GM23338 (cell line): ENCODE results near the gene ZBTB34. TPM values are rescaled to one million over a fixed set of nuclear protein-coding genes. Genes with fewer than 3 reads are reported as not detected.
A peak's percentile ranks its signal among the peaks of the same experiment; 100 is the strongest.

Experiments used
- ATAC-seq: fragments of 200-7000 bp; cut with Tn5 transposase; 3 replicates; pipeline ENCODE4 v1.9.1; 2020
- DNase-seq: peaks from one replicate; pipeline ENCODE4 v3.0.0-alpha.2; 2015; ENCODE audit warnings: low spot score
- H2AFZ ChIP-seq: fragments of 200-600 bp; sonication (generic); 2 replicates; pipeline ENCODE4 v1.8.0; 2016; ENCODE audit warnings: antibody characterized with exemption, mild to moderate bottlenecking, moderate library complexity
- H3F3A ChIP-seq: fragments of 200-600 bp; sonication (generic); replicated peaks from 2 replicates; pipeline ENCODE4 v1.8.0; 2017; ENCODE audit warnings: antibody characterized with exemption, mixed run types, low read depth
- H3K27ac ChIP-seq: fragments of 200-600 bp; sonication (generic); 2 replicates; pipeline ENCODE4 v1.6.1; 2016; ENCODE audit warnings: low read depth
- H3K27me3 ChIP-seq: fragments of 200-600 bp; sonication (generic); 2 replicates; pipeline ENCODE4 v1.8.0; 2016; ENCODE audit warnings: mild to moderate bottlenecking, mixed run types, moderate library complexity; ENCODE audit not compliant: insufficient read depth
- H3K36me3 ChIP-seq: fragments of 200-600 bp; sonication (generic); 2 replicates; pipeline ENCODE4 v1.8.0; 2016; ENCODE audit warnings: mild to moderate bottlenecking; ENCODE audit not compliant: insufficient read depth
- H3K4me1 ChIP-seq: fragments of 200-600 bp; sonication (generic); 2 replicates; pipeline ENCODE4 v1.8.0; 2016; ENCODE audit warnings: mild to moderate bottlenecking, moderate library complexity; ENCODE audit not compliant: insufficient read depth
- H3K4me2 ChIP-seq: fragments of 200-600 bp; sonication (generic); 2 replicates; pipeline ENCODE4 v1.7.1; 2017; ENCODE audit warnings: mixed run types
- H3K4me3 ChIP-seq: fragments of 200-600 bp; sonication (generic); 2 replicates; pipeline ENCODE4 v1.6.1; 2016; ENCODE audit warnings: mixed run types
- H3K79me2 ChIP-seq: fragments of 200-600 bp; sonication (generic); replicated peaks from 2 replicates; pipeline ENCODE4 v1.8.0; 2017; ENCODE audit warnings: mild to moderate bottlenecking; ENCODE audit not compliant: insufficient read depth
- H3K9me2 ChIP-seq: fragments of 200-600 bp; sonication (generic); 2 replicates; pipeline ENCODE4 v1.8.0; 2017; ENCODE audit not compliant: insufficient read depth
- H4K20me1 ChIP-seq: fragments of 200-600 bp; sonication (generic); replicated peaks from 2 replicates; pipeline ENCODE4 v1.8.0; 2017; ENCODE audit warnings: mild to moderate bottlenecking; ENCODE audit not compliant: insufficient read depth
- H3K27ac Mint-ChIP-seq: 2 replicates; pipeline ENCODE4 v1.8.0; 2020; ENCODE audit warnings: inconsistent platforms, mild to moderate bottlenecking, moderate library complexity, mixed read lengths
- H3K27me3 Mint-ChIP-seq: 3 replicates; pipeline ENCODE4 v1.8.0; 2022; ENCODE audit warnings: low read depth, mild to moderate bottlenecking, moderate library complexity, mixed read lengths, inconsistent platforms; ENCODE audit not compliant: insufficient read depth, poor library complexity
- H3K36me3 Mint-ChIP-seq: 3 replicates; pipeline ENCODE4 v1.8.0; 2021; ENCODE audit warnings: low read depth, mild to moderate bottlenecking, inconsistent platforms, moderate library complexity, mixed read lengths
- H3K4me1 Mint-ChIP-seq: 3 replicates; pipeline ENCODE4 v1.8.0; 2020; ENCODE audit warnings: mild to moderate bottlenecking, inconsistent platforms, mixed read lengths
- H3K4me3 Mint-ChIP-seq: 3 replicates; pipeline ENCODE4 v1.8.0; 2021; ENCODE audit warnings: moderate library complexity, mild to moderate bottlenecking, inconsistent platforms, mixed read lengths
- H3K9me3 Mint-ChIP-seq: 3 replicates; pipeline ENCODE4 v1.8.0; 2020; ENCODE audit warnings: moderate library complexity, mild to moderate bottlenecking, inconsistent platforms, mixed read lengths
- CREB1 ChIP-seq: fragments of 250-450 bp; sonication (Bioruptor Pico); IDR thresholded peaks from 2 replicates; pipeline ENCODE4 v1.5.0; 2020; ENCODE audit warnings: low read depth, mild to moderate bottlenecking, moderate library complexity
- ETS1 ChIP-seq: IDR thresholded peaks from 2 replicates; pipeline ENCODE4 v1.6.1; 2016; ENCODE audit warnings: antibody characterized with exemption
- EZH2 ChIP-seq: fragments of 200-600 bp; sonication (generic); IDR thresholded peaks from one replicate; pipeline ENCODE4 v1.8.0; 2017; ENCODE audit warnings: antibody characterized with exemption, mild to moderate bottlenecking, low read depth; ENCODE audit not compliant: unreplicated experiment
- EZH2phosphoT487 ChIP-seq: fragments of 200-600 bp; sonication (generic); IDR thresholded peaks from one replicate; pipeline ENCODE4 v1.8.1; 2018; ENCODE audit warnings: antibody characterized with exemption; ENCODE audit not compliant: unreplicated experiment
- JUNB ChIP-seq: IDR thresholded peaks from one replicate; pipeline ENCODE4 v1.6.1; 2016; ENCODE audit warnings: antibody characterized with exemption; ENCODE audit not compliant: unreplicated experiment
- NANOG ChIP-seq: IDR thresholded peaks from 2 replicates; pipeline ENCODE4 v1.6.1; 2016; ENCODE audit warnings: antibody characterized with exemption, borderline replicate concordance
- POLR2AphosphoS5 ChIP-seq: IDR thresholded peaks from 2 replicates; pipeline ENCODE4 v1.6.1; 2016; ENCODE audit warnings: antibody characterized with exemption, low read depth
- REST ChIP-seq: IDR thresholded peaks from one replicate; pipeline ENCODE4 v1.6.1; 2018; ENCODE audit warnings: antibody characterized with exemption; ENCODE audit not compliant: unreplicated experiment
- STAT1 ChIP-seq: IDR thresholded peaks from one replicate; pipeline ENCODE4 v1.6.1; 2016; ENCODE audit warnings: antibody characterized with exemption; ENCODE audit not compliant: unreplicated experiment
- ZNF114 ChIP-seq: fragments of 250-450 bp; sonication (Bioruptor Pico); IDR thresholded peaks from 2 replicates; pipeline ENCODE4 v1.5.0; 2020; ENCODE audit warnings: mild to moderate bottlenecking, moderate library complexity
- ZNF331 ChIP-seq: fragments of 250-450 bp; sonication (Bioruptor Pico); IDR thresholded peaks from 2 replicates; pipeline ENCODE4 v1.5.0; 2020; ENCODE audit warnings: low read depth, mild to moderate bottlenecking, moderate library complexity
- polyA plus RNA-seq: library from polyadenylated mRNA; unstranded; fragments of >200 nt; fragmentation: Nextera tagmentation; extraction: Ambion mirVana; gene quantifications from 2 replicates; pipeline ENCODE4 v1.2.1, GENCODE V29; 2016
- total RNA-seq: library from RNA; depleted of rRNA; stranded (reverse); fragments of >200 nt; shearing (Covaris generic); gene quantifications from 2 replicates; pipeline ENCODE4 v1.2.3, GENCODE V29; 2014
- TF ChIP-seq, protein P1 (sequence below), 2 experiments: fragments of 200-600 bp in 1 of 2; sonication (generic) in 1 of 2; conservative IDR thresholded peaks; 2 replicates each; pipeline versions ENCODE4 v1.5.1 to v1.6.1; 2016 to 2017; ENCODE audit warnings: antibody characterized with exemption in 2 of 2, low read depth in 2 of 2, mild to moderate bottlenecking in 2 of 2, moderate library complexity in 1 of 2
- TF ChIP-seq, protein P2 (sequence below): fragments of 250-450 bp; sonication (Bioruptor Pico); IDR thresholded peaks from 2 replicates; pipeline ENCODE4 v1.5.0; 2020; ENCODE audit warnings: mild to moderate bottlenecking, moderate library complexity

ZBTB34 gene
- total and polyA plus RNA-seq, 2 experiments from 2014 or later = 6.4 to 21.9 TPM

- no peaks in the 10 kb centered on the region; the same call in 2 of the 3 replicates for H3K36me3 Mint-ChIP-seq
- ATAC-seq = peak; percentile 27
- peak; percentile 44 for DNase-seq
- H3K9me3 Mint-ChIP-seq = no peaks in the 10 kb centered on the region
- Histone ChIP-seq H3K4me1 (peaks cover 1% of the 10 kb centered on the region), H3K27me3 (no peaks in the 10 kb centered on the region), H3K36me3 (no peaks in the 10 kb centered on the region), H3K4me2 (no peak overlapping the region), H4K20me1 (peaks cover 2% of the 10 kb centered on the region; the same call in 1 of the 2 replicates), H3K9me2 (no peaks in the 10 kb centered on the region), H3K4me3 (no peak overlapping the region), H2AFZ (no peak overlapping the region; the same call in 1 of the 2 replicates), H3K27ac (no peak overlapping the region), H3F3A (no peaks in the 10 kb centered on the region), H3K79me2 (peaks cover 5% of the 10 kb centered on the region)
- TF ChIP-seq JUNB (no peak), STAT1 (no peak), NANOG (no peak), ZNF114 (CRISPR knock-in tag) (no peak), CREB1 (CRISPR knock-in tag) (no peak), ZNF331 (CRISPR knock-in tag) (no peak), ETS1 (no peak), EZH2 (no peak), POLR2AphosphoS5 (no peak), EZH2phosphoT487 (no peak), REST (no peak)
- TF ChIP-seq, protein P1, sequence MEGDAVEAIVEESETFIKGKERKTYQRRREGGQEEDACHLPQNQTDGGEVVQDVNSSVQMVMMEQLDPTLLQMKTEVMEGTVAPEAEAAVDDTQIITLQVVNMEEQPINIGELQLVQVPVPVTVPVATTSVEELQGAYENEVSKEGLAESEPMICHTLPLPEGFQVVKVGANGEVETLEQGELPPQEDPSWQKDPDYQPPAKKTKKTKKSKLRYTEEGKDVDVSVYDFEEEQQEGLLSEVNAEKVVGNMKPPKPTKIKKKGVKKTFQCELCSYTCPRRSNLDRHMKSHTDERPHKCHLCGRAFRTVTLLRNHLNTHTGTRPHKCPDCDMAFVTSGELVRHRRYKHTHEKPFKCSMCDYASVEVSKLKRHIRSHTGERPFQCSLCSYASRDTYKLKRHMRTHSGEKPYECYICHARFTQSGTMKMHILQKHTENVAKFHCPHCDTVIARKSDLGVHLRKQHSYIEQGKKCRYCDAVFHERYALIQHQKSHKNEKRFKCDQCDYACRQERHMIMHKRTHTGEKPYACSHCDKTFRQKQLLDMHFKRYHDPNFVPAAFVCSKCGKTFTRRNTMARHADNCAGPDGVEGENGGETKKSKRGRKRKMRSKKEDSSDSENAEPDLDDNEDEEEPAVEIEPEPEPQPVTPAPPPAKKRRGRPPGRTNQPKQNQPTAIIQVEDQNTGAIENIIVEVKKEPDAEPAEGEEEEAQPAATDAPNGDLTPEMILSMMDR (conservative IDR thresholded peaks at IDR 0.05; ENCODE audit: low read depth in 2 of 2) = no peak
- TF ChIP-seq, protein P2, sequence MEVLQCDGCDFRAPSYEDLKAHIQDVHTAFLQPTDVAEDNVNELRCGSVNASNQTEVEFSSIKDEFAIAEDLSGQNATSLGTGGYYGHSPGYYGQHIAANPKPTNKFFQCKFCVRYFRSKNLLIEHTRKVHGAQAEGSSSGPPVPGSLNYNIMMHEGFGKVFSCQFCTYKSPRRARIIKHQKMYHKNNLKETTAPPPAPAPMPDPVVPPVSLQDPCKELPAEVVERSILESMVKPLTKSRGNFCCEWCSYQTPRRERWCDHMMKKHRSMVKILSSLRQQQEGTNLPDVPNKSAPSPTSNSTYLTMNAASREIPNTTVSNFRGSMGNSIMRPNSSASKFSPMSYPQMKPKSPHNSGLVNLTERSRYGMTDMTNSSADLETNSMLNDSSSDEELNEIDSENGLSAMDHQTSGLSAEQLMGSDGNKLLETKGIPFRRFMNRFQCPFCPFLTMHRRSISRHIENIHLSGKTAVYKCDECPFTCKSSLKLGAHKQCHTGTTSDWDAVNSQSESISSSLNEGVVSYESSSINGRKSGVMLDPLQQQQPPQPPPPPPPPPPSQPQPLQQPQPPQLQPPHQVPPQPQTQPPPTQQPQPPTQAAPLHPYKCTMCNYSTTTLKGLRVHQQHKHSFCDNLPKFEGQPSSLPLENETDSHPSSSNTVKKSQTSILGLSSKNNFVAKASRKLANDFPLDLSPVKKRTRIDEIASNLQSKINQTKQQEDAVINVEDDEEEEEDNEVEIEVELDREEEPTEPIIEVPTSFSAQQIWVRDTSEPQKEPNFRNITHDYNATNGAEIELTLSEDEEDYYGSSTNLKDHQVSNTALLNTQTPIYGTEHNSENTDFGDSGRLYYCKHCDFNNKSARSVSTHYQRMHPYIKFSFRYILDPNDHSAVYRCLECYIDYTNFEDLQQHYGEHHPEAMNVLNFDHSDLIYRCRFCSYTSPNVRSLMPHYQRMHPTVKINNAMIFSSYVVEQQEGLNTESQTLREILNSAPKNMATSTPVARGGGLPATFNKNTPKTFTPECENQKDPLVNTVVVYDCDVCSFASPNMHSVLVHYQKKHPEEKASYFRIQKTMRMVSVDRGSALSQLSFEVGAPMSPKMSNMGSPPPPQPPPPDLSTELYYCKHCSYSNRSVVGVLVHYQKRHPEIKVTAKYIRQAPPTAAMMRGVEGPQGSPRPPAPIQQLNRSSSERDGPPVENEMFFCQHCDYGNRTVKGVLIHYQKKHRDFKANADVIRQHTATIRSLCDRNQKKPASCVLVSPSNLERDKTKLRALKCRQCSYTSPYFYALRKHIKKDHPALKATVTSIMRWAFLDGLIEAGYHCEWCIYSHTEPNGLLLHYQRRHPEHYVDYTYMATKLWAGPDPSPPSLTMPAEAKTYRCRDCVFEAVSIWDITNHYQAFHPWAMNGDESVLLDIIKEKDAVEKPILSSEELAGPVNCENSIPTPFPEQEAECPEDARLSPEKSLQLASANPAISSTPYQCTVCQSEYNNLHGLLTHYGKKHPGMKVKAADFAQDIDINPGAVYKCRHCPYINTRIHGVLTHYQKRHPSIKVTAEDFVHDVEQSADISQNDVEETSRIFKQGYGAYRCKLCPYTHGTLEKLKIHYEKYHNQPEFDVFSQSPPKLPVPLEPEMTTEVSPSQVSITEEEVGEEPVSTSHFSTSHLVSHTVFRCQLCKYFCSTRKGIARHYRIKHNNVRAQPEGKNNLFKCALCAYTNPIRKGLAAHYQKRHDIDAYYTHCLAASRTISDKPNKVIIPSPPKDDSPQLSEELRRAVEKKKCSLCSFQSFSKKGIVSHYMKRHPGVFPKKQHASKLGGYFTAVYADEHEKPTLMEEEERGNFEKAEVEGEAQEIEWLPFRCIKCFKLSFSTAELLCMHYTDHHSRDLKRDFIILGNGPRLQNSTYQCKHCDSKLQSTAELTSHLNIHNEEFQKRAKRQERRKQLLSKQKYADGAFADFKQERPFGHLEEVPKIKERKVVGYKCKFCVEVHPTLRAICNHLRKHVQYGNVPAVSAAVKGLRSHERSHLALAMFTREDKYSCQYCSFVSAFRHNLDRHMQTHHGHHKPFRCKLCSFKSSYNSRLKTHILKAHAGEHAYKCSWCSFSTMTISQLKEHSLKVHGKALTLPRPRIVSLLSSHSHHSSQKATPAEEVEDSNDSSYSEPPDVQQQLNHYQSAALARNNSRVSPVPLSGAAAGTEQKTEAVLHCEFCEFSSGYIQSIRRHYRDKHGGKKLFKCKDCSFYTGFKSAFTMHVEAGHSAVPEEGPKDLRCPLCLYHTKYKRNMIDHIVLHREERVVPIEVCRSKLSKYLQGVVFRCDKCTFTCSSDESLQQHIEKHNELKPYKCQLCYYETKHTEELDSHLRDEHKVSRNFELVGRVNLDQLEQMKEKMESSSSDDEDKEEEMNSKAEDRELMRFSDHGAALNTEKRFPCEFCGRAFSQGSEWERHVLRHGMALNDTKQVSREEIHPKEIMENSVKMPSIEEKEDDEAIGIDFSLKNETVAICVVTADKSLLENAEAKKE (CRISPR knock-in tag) = no peak
- H3K27me3 Mint-ChIP-seq = peaks cover 11% of the 10 kb centered on the region
- no peak overlapping the region for H3K4me3 Mint-ChIP-seq
- H3K4me1 Mint-ChIP-seq = peaks cover 13% of the 10 kb centered on the region
- peak overlapping the region; percentile 41; the same call in 1 of the 2 replicates for H3K27ac Mint-ChIP-seq
Observed at GRCh38 chr9:126856326-126856877, 4.0 kb upstream of the ZBTB34 start.
